SJSA1 (cell line): Measurements from ENCODE around the gene TMEM87B. TPM values are rescaled to one million over a fixed set of nuclear protein-coding genes. Genes with fewer than 3 reads are reported as not detected.
A peak's percentile ranks its signal among the peaks of the same experiment; 100 is the strongest.

Experiments used
- DNase-seq, 2 experiments: peaks; one replicate each; pipeline ENCODE4 v3.0.0-alpha.2; 2015 to 2020; ENCODE audit warnings: low spot score in 2 of 2, low read depth in 1 of 2
- H3K27ac ChIP-seq: fragments of 250-450 bp; sonication (Bioruptor Pico); 2 replicates; pipeline ENCODE4 v1.5.1; 2020; ENCODE audit warnings: mild to moderate bottlenecking, moderate library complexity
- H3K27me3 ChIP-seq: fragments of 250-450 bp; sonication (Bioruptor Pico); replicated peaks from 2 replicates; pipeline ENCODE4 v1.5.1; 2020; ENCODE audit warnings: mild to moderate bottlenecking, moderate library complexity
- H3K36me3 ChIP-seq: fragments of 250-450 bp; sonication (Bioruptor Pico); 2 replicates; pipeline ENCODE4 v1.5.1; 2020; ENCODE audit warnings: mild to moderate bottlenecking
- H3K4me1 ChIP-seq: fragments of 250-450 bp; sonication (Bioruptor Pico); replicated peaks from 2 replicates; pipeline ENCODE4 v1.6.1; 2021; ENCODE audit warnings: mild to moderate bottlenecking
- H3K4me3 ChIP-seq: fragments of 250-450 bp; sonication (Bioruptor Pico); 2 replicates; pipeline ENCODE4 v1.5.1; 2020; ENCODE audit warnings: mild to moderate bottlenecking
- H3K9me3 ChIP-seq: fragments of 250-450 bp; sonication (Bioruptor Pico); replicated peaks from 2 replicates; pipeline ENCODE4 v1.5.1; 2020; ENCODE audit warnings: mild to moderate bottlenecking
- total RNA-seq: library from RNA; depleted of rRNA; stranded (reverse); fragments of >200 nt; shearing (Covaris generic); gene quantifications from 2 replicates; pipeline ENCODE4 v1.2.3, GENCODE V29; 2014

TMEM87B gene
- total RNA-seq, 1 experiment from 2014 or later, result 32.5 TPM

DNA sequence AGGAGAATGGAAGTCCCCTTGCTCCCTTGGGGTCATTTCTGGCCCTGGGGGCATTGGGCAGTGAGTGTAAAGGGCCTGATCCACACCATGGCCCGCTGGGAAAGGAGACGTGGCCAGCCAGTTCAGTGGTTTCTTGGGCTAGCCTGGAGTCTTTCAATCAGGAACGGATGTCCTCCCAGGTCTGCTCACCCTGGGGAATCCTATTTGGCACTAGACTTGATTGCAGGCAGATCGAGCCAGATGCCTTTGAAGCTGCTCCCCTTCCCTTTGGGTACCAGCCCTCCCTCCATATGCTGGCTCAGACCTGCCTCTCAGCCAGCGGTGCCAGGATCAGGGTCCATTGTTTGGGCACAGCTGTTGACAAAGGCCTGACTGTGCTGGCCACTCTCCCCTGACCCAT, 94.1 kb downstream of the TMEM87B start:
- H3K36me3 ChIP-seq, result no peaks in the 10 kb centered on the region
- H3K27ac ChIP-seq, result no peak overlapping the region
- DNase-seq, result peak in 1 of 2 experiments; percentile 22
- no peak overlapping the region for H3K4me3 ChIP-seq
- no peaks in the 10 kb centered on the region for H3K4me1 ChIP-seq
- H3K27me3 ChIP-seq, result peaks cover 14% of the 10 kb centered on the region; the same call in 1 of the 2 replicates
- no peaks in the 10 kb centered on the region for H3K9me3 ChIP-seq

GRCh38 chr2:112149866-112150435, 94.9 kb downstream of the TMEM87B start:
- H3K4me1 ChIP-seq, result no peaks in the 10 kb centered on the region
- peak in 1 of 2 experiments; percentile 13 for DNase-seq

DNA sequence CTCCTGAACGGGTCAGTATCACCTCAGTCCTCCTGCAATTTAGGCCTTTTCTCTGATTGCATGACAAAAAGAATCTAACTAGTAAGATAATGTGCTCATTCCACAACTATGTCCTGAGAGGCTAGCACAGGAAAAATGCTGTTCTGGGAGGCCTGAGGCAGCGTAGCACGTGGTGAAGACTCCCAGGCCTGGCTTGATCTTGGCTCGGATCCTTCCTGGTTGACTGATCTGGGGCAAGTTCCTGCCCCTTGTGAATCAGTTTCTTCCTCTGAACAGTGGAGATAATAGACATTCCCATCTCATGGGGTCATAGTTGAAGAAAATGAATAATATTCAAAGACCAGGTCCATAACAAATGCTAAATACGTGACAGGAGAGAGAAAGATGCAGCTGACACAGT, 95.4 kb downstream of the TMEM87B start:
- H3K27me3 ChIP-seq, result peaks cover 14% of the 10 kb centered on the region; the same call in 1 of the 2 replicates
- H3K9me3 ChIP-seq, result no peaks in the 10 kb centered on the region
- no peak overlapping the region for H3K4me3 ChIP-seq
- H3K27ac ChIP-seq, result no peak overlapping the region
- H3K4me1 ChIP-seq, result no peaks in the 10 kb centered on the region
- peak in 1 of 2 experiments; percentile 35 for DNase-seq
- no peaks in the 10 kb centered on the region for H3K36me3 ChIP-seq

More at GRCh38 chr2:112149866-112150435, 94.9 kb downstream of the TMEM87B start:
- no peak overlapping the region for H3K27ac ChIP-seq
- H3K4me3 ChIP-seq, result no peak overlapping the region
- H3K9me3 ChIP-seq, result no peaks in the 10 kb centered on the region
- H3K36me3 ChIP-seq, result no peaks in the 10 kb centered on the region
- peaks cover 14% of the 10 kb centered on the region; the same call in 1 of the 2 replicates for H3K27me3 ChIP-seq

DNA sequence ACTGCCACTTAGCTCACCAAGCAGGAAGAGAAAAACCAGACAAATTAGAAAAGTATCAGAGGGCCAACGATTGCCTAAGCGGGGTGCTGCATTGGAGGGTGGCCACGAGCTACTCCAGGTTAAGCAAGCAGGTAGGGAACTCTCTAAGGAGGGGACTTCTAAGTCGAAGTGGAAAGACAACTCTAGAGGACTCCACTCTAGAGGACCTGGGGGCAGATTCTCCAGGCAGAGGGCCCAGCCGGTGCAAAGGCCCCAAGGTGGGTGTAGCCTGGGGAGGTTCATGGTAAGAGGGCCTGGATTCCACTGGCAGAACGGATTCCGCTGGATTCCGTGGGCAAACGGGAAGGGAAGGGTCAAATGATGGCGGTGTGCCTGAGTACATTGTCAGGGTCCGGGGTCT, 95.8 kb downstream of the TMEM87B start:
- Histone ChIP-seq H3K4me1 (no peaks in the 10 kb centered on the region), H3K27ac (no peak overlapping the region), H3K27me3 (peaks cover 10% of the 10 kb centered on the region; the same call in 1 of the 2 replicates), H3K36me3 (no peaks in the 10 kb centered on the region), H3K4me3 (no peak overlapping the region), H3K9me3 (no peaks in the 10 kb centered on the region)
- DNase-seq, result peak in 1 of 2 experiments; percentile 22

DNA sequence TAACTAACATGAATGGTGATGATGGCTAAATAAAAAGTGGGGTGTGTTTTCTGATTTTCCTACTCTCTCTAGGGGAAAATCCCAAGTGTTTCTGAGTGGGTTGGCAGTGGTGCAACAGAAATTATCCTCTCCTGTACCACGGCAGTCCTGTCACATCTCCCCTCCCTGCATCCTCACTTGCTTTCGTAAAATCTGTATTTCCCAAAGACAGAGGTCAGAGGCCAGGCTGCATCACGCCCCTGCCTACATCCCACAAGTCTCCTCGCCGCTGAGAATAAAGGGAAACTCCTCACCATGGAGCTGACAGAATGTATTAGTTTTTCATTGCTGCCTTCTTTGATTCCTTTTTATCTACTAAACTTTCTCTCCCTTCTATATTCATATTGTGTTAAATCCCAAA, 96.2 kb downstream of the TMEM87B start:
- no peak overlapping the region for H3K27ac ChIP-seq
- H3K27me3 ChIP-seq, result 0 out of 2 replicates have a peak, but pooled peaks cover 10% of the 10 kb centered on the region
- H3K36me3 ChIP-seq, result no peaks in the 10 kb centered on the region
- H3K9me3 ChIP-seq, result no peaks in the 10 kb centered on the region
- DNase-seq, result peak in 1 of 2 experiments; percentile 10
- H3K4me3 ChIP-seq, result no peak overlapping the region
- H3K4me1 ChIP-seq, result 0 out of 2 replicates have a peak, but pooled peaks cover under 1% of the 10 kb centered on the region

DNA sequence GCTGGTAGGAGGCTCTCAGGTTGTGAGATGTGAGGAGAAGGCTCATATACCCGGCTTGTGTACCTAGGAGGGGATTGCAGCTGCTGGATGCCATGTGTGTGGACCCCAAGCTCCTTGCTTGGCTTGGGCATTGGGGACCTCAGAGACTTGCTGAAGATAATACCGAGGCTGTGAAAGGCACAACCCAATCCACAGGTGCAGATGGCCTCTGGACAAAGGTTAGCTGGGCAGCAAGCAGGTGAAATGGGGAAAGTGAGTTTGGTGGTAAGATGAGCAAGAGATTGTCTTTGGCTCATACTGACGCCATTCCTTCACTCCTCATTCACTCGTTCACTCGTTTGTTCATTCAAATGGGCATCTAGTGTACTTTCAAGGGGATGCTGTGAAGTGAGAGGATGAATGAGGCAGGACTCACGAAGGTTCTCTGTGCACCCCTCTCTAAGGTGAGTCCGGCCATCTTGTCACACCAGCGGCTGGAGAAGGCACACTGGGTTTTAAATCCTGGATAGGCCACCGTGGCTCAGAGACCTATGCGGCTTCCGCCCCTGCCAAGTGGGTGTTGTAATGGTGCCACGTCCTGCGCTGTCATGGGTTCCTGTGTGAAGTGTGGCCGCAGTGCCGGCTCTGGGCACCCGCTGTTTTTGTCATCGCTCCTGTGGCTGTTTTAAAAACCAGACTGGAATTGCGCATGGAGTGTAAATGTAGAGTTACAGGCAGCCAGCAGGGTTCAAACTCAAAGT, 96.8 kb downstream of the TMEM87B start:
- Histone ChIP-seq H3K36me3 (no peaks in the 10 kb centered on the region), H3K4me3 (no peak overlapping the region), H3K4me1 (0 out of 2 replicates have a peak, but pooled peaks cover 3% of the 10 kb centered on the region), H3K27ac (no peak overlapping the region), H3K27me3 (0 out of 2 replicates have a peak, but pooled peaks cover 7% of the 10 kb centered on the region), H3K9me3 (no peaks in the 10 kb centered on the region)
- peak in 1 of 2 experiments; percentile 21 for DNase-seq

DNA sequence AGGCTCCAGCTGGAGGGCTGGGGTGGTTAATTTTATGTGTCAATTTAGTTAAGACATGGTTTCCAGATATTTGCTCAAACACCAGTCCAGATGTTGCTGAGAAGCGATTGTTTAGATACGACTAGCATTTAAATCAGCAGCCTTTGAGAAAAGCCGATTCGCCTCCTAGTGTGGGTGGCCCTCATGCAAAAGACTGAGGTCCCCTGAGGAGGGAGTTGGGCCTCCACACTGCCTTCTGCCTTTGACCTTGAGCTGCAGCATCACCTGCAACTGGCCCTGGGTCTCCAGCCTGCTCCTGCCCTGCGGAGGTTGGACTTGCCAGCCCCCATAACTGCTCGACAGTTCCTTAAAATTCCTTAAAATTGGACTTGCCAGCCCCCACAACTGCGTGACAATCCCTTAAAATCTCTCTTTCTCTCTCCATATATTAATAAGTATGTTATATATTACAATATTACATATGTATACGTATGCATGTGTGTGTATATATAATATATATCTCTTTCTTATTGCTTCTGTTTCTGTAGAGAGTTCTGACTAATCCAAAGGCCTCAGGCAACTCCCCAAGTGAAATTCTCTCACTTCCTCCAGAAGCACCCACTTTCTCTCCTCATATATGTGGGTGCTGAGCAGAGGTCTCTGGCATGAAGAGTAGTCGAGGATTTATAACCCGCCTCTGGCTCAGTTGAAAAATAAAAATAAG, 97.6 kb downstream of the TMEM87B start:
- no peaks in the 10 kb centered on the region for H3K27me3 ChIP-seq
- H3K4me3 ChIP-seq, result no peak overlapping the region
- no peaks in the 10 kb centered on the region for H3K36me3 ChIP-seq
- no peaks in the 10 kb centered on the region for H3K9me3 ChIP-seq
- no peak overlapping the region for H3K27ac ChIP-seq
- 0 out of 2 replicates have a peak, but pooled peaks cover 3% of the 10 kb centered on the region for H3K4me1 ChIP-seq
- DNase-seq, result peak in 1 of 2 experiments; percentile 28

DNA sequence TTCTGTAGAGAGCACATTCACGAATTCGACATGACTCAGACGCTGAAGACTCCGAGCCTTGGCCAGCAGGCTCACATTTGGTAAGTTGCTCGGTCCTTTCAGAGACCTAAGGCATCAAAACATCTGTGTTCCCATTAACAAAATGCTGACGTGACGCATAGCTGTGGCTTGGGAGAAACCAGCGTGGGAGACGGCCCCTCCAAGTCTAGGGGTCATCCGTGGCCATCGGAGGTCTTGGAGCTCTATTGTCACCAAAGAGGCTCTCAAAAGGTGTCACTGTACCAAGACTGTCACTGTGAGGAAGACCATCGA, 98.1 kb downstream of the TMEM87B start:
- Histone ChIP-seq H3K4me3 (no peak overlapping the region), H3K9me3 (no peaks in the 10 kb centered on the region), H3K27ac (no peak overlapping the region), H3K27me3 (no peaks in the 10 kb centered on the region), H3K36me3 (no peaks in the 10 kb centered on the region), H3K4me1 (0 out of 2 replicates have a peak, but pooled peaks cover 3% of the 10 kb centered on the region)
- DNase-seq, result peak in 1 of 2 experiments; percentile 27

GRCh38 chr2:112153501-112153900, 98.4 kb downstream of the TMEM87B start:
- no peak for DNase-seq
- Histone ChIP-seq H3K36me3 (no peaks in the 10 kb centered on the region), H3K27me3 (no peaks in the 10 kb centered on the region), H3K9me3 (no peaks in the 10 kb centered on the region), H3K4me1 (0 out of 2 replicates have a peak, but pooled peaks cover 3% of the 10 kb centered on the region), H3K27ac (no peak overlapping the region), H3K4me3 (no peak overlapping the region)

DNA sequence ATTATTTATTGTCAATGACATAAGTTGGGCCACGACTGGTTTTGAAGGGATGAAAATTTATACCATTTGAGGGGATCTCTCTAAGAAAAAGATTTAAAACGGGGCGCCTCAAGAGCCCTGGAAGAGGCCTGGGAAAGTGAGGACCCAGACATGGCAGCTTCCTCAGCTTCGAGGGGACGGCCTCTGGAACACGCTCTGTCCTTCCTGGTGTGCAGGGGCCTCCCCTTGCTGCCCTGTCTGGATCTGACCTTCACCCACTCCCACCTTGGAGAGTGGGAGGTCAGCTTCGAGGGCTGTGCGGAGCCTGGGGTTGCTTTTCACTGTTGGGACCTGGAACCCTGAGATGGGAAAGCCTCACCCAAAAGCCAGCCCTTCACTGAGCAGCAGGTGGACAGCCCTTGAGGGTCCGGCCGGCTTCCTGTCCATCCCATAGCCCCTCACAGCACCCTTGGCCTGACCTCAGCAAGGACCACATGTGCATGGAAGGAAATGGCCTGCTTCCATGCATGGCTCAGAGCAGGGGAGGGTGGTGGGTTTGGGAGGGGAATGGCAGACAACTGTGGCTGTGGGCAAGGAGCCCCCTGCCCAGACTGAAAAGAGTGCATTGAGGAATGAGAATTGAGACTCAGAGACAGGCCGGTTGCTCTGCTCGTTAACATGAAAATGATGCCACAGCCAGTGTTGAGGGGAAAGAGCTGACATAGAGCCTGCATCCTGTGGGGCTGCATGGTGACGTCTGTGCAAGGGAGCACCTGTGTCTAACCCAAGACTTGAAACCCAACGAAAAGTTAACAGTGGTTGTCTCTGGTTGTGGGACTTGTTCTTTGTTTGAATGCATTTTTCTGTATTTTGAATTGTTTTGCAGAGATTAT, 99.4 kb downstream of the TMEM87B start:
- Histone ChIP-seq H3K4me3 (no peak overlapping the region), H3K36me3 (no peaks in the 10 kb centered on the region), H3K27ac (no peak overlapping the region), H3K27me3 (no peaks in the 10 kb centered on the region), H3K9me3 (no peaks in the 10 kb centered on the region), H3K4me1 (0 out of 2 replicates have a peak, but pooled peaks cover 3% of the 10 kb centered on the region)
- peak in 1 of 2 experiments; percentile 21 for DNase-seq

GRCh38 chr2:112155331-112156151, 100.5 kb downstream of the TMEM87B start:
- Histone ChIP-seq H3K27ac (no peak overlapping the region), H3K4me3 (no peak overlapping the region), H3K36me3 (no peaks in the 10 kb centered on the region), H3K4me1 (0 out of 2 replicates have a peak, but pooled peaks cover 3% of the 10 kb centered on the region), H3K27me3 (no peaks in the 10 kb centered on the region), H3K9me3 (no peaks in the 10 kb centered on the region)
- DNase-seq, result peak in 1 of 2 experiments; percentile 38

- H3K27ac ChIP-seq, result no peak overlapping the region
- peak in 1 of 2 experiments; percentile 26 for DNase-seq
Observed at GRCh38 chr2:112156152-112156986, 101.3 kb downstream of the TMEM87B start.

More at GRCh38 chr2:112156152-112156986, 101.3 kb downstream of the TMEM87B start:
- Histone ChIP-seq H3K4me1 (0 out of 2 replicates have a peak, but pooled peaks cover 3% of the 10 kb centered on the region), H3K27me3 (no peaks in the 10 kb centered on the region), H3K4me3 (no peak overlapping the region), H3K9me3 (no peaks in the 10 kb centered on the region), H3K36me3 (no peaks in the 10 kb centered on the region)
